H1 (cell line): Measurements from ENCODE around the gene GATD1. TPM values are rescaled to one million over a fixed set of nuclear protein-coding genes. Genes with fewer than 3 reads are reported as not detected.

Source experiments
- CTCF ChIA-PET: fragments of 300-600 bp; sonication (Branson Sonifier 250); formaldehyde crosslinking; loops from one replicate; lab custom pipeline; 2021; ENCODE audit not compliant: partially characterized antibody; lab: Charles Lee
- POLR2A ChIA-PET: fragments of 300-600 bp; sonication (Branson Sonifier 250); formaldehyde crosslinking; loops from one replicate; lab custom pipeline; 2021; ENCODE audit warnings: inconsistent platforms; ENCODE audit not compliant: partially characterized antibody; lab: Charles Lee
- DNase-seq, 2 experiments: peaks; one replicate each; pipeline versions ENCODE4 v3.0.0 to v3.0.0-alpha.2; 2010 to 2022; ENCODE audit warnings: low spot score in 2 of 2, low read depth in 1 of 2, mixed read lengths in 1 of 2
- FAIRE-seq: peaks from 2 replicates; lab custom pipeline; 2011; peaks lifted over from hg19 to GRCh38; lab: Jason Lieb, UNC
- H2AFZ ChIP-seq: 2 replicates; pipeline ENCODE4 v1.8.1; 2012; ENCODE audit warnings: low read length, inconsistent platforms
- H2AK5ac ChIP-seq: 2 replicates; pipeline ENCODE4 v1.6.1; 2013; ENCODE audit warnings: low read depth, low read length
- H2BK120ac ChIP-seq: replicated peaks from 2 replicates; pipeline ENCODE3; 2013; ENCODE audit warnings: low read depth, low read length, inconsistent platforms
- H2BK12ac ChIP-seq: 2 replicates; pipeline ENCODE4 v1.6.1; 2013; ENCODE audit warnings: low read depth, low read length
- H2BK15ac ChIP-seq: 2 replicates; pipeline ENCODE4 v1.6.1; 2013; ENCODE audit warnings: low read length
- H2BK20ac ChIP-seq: 2 replicates; pipeline ENCODE4 v1.6.1; 2013; ENCODE audit warnings: low read length
- H2BK5ac ChIP-seq: 2 replicates; pipeline ENCODE4 v1.6.1; 2013; ENCODE audit warnings: low read depth, low read length
- H3K14ac ChIP-seq: 2 replicates; pipeline ENCODE4 v1.6.1; 2013; ENCODE audit warnings: inconsistent platforms; ENCODE audit not compliant: insufficient read length
- H3K18ac ChIP-seq: 2 replicates; pipeline ENCODE4 v1.6.1; 2013; ENCODE audit warnings: low read length; ENCODE audit errors: extremely low read depth
- H3K23ac ChIP-seq: 2 replicates; pipeline ENCODE4 v1.6.1; 2013; ENCODE audit warnings: inconsistent platforms; ENCODE audit not compliant: insufficient read length
- H3K23me2 ChIP-seq: 2 replicates; pipeline ENCODE4 v1.6.1; 2013; ENCODE audit warnings: low read depth, low read length
- H3K27ac ChIP-seq: 2 replicates; pipeline ENCODE4 v1.6.1; 2011; ENCODE audit warnings: low read depth, low read length, inconsistent platforms
- H3K27me3 ChIP-seq, 4 experiments: replicated peaks in 1 of 4; 1 replicate in 1 of 4; 2 replicates in 3 of 4; pipeline versions ENCODE4 v1.6.1 to v1.8.1; 2011 to 2013; ENCODE audit warnings: low read length in 3 of 4, mild to moderate bottlenecking in 3 of 4, inconsistent platforms in 2 of 4, mixed read lengths in 2 of 4, moderate library complexity in 1 of 4; ENCODE audit not compliant: control insufficient read depth in 3 of 4, insufficient read depth in 3 of 4; ENCODE audit errors: extremely low read depth in 1 of 4
- H3K36me3 ChIP-seq, 4 experiments: 2 replicates each; pipeline versions ENCODE4 v1.6.1 to v1.8.1; 2011 to 2013; ENCODE audit warnings: mild to moderate bottlenecking in 4 of 4, low read length in 3 of 4, moderate library complexity in 2 of 4, control low read depth in 1 of 4, inconsistent platforms in 1 of 4; ENCODE audit not compliant: insufficient read depth in 4 of 4, control insufficient read depth in 2 of 4
- H3K4ac ChIP-seq: replicated peaks from 2 replicates; pipeline ENCODE3; 2013; ENCODE audit warnings: low read length, low read depth, mixed read lengths, inconsistent platforms; ENCODE audit not compliant: insufficient read length
- H3K4me1 ChIP-seq, 4 experiments: replicated peaks in 1 of 4; 1 replicate in 1 of 4; 2 replicates in 3 of 4; pipeline versions ENCODE4 v1.6.1 to v1.8.1; 2011 to 2013; ENCODE audit warnings: low read length in 3 of 4, inconsistent platforms in 2 of 4, mixed read lengths in 1 of 4; ENCODE audit not compliant: insufficient read depth in 4 of 4, control insufficient read depth in 3 of 4
- H3K4me2 ChIP-seq, 2 experiments: 2 replicates each; pipeline versions ENCODE4 v1.6.1 to v1.8.1; 2011 to 2013; ENCODE audit warnings: low read depth in 2 of 2, low read length in 2 of 2, control low read depth in 1 of 2, inconsistent platforms in 1 of 2, mild to moderate bottlenecking in 1 of 2; ENCODE audit not compliant: insufficient read depth in 1 of 2
- H3K4me3 ChIP-seq, 4 experiments: fragments of 200-600, 300-600 bp in 1 of 4; sonication (generic), shearing (Covaris generic), sonication (Bioruptor Twin) in 1 of 4; 2 replicates each; pipeline versions ENCODE4 v1.5.1 to v1.8.1; 2011 to 2016; ENCODE audit warnings: low read length in 4 of 4, low read depth in 3 of 4, control low read depth in 2 of 4, inconsistent platforms in 2 of 4, mild to moderate bottlenecking in 2 of 4, mixed read lengths in 1 of 4, moderate library complexity in 1 of 4; ENCODE audit not compliant: insufficient read depth in 2 of 4; ENCODE audit errors: extremely low read depth in 1 of 4
- H3K56ac ChIP-seq: replicated peaks from 2 replicates; pipeline ENCODE3; 2013; ENCODE audit warnings: low read depth, mild to moderate bottlenecking, mixed read lengths, low read length, inconsistent platforms; ENCODE audit not compliant: insufficient read length
- H3K79me1 ChIP-seq: 2 replicates; pipeline ENCODE4 v1.6.1; 2013; ENCODE audit warnings: low read depth, low read length, control low read depth
- H3K79me2 ChIP-seq, 2 experiments: 2 replicates each; pipeline versions ENCODE4 v1.6.1 to v1.8.1; 2012 to 2013; ENCODE audit warnings: low read length in 2 of 2, mild to moderate bottlenecking in 2 of 2, inconsistent platforms in 1 of 2; ENCODE audit not compliant: insufficient read depth in 2 of 2, control insufficient read depth in 1 of 2
- H3K9ac ChIP-seq, 4 experiments: replicated peaks in 1 of 4; 1 replicate in 1 of 4; 2 replicates in 3 of 4; pipeline versions ENCODE4 v1.6.1 to v1.8.1; 2011 to 2013; ENCODE audit warnings: low read depth in 3 of 4, low read length in 3 of 4, control low read depth in 2 of 4, mild to moderate bottlenecking in 2 of 4, moderate library complexity in 2 of 4, inconsistent platforms in 1 of 4; ENCODE audit errors: extremely low read depth in 1 of 4
- H3K9me3 ChIP-seq, 2 experiments: 2 replicates each; pipeline versions ENCODE4 v1.6.1 to v1.8.1; 2012 to 2013; ENCODE audit warnings: mild to moderate bottlenecking in 2 of 2, moderate library complexity in 2 of 2, control low read depth in 1 of 2, inconsistent platforms in 1 of 2, low read depth in 1 of 2, low read length in 1 of 2, mixed read lengths in 1 of 2; ENCODE audit not compliant: insufficient read depth in 2 of 2
- H4K20me1 ChIP-seq, 2 experiments: replicated peaks in 1 of 2; 2 replicates each; pipeline versions ENCODE3 to v1.8.1; 2011 to 2013; ENCODE audit warnings: inconsistent platforms in 2 of 2, low read length in 2 of 2, mild to moderate bottlenecking in 1 of 2; ENCODE audit not compliant: insufficient read depth in 2 of 2, control insufficient read depth in 1 of 2
- H4K5ac ChIP-seq: 2 replicates; pipeline ENCODE4 v1.6.1; 2013; ENCODE audit warnings: low read length, low read depth, mixed read lengths, inconsistent platforms; ENCODE audit not compliant: insufficient read length
- H4K8ac ChIP-seq: 2 replicates; pipeline ENCODE4 v1.8.0; 2013; ENCODE audit warnings: mild to moderate bottlenecking, moderate library complexity, low read length, inconsistent platforms; ENCODE audit not compliant: insufficient read depth; ENCODE audit errors: extremely low read depth
- H4K91ac ChIP-seq: replicated peaks from 2 replicates; pipeline ENCODE3; 2013; ENCODE audit warnings: low read length, mixed read lengths, inconsistent platforms; ENCODE audit not compliant: insufficient read length
- ASH2L ChIP-seq: fragments of 200-600, 300-600 bp; sonication (generic); IDR thresholded peaks from one replicate; pipeline ENCODE4 v1.7.1; 2017; ENCODE audit warnings: low read length
- CEBPB ChIP-seq: IDR thresholded peaks from 2 replicates; pipeline ENCODE4 v1.6.1; 2012; ENCODE audit warnings: low read depth, low read length
- CREB1 ChIP-seq: IDR thresholded peaks from 2 replicates; pipeline ENCODE4 v1.6.1; 2012; ENCODE audit warnings: inconsistent platforms
- EP300 ChIP-seq, 2 experiments: IDR thresholded peaks; 1 replicate in 1 of 2; 2 replicates in 1 of 2; pipeline ENCODE4 v1.6.1; 2011 to 2012; ENCODE audit warnings: low read depth in 2 of 2, low read length in 2 of 2, mild to moderate bottlenecking in 2 of 2, borderline replicate concordance in 1 of 2, inconsistent platforms in 1 of 2, moderate library complexity in 1 of 2
- HDAC6 ChIP-seq: IDR thresholded peaks from one replicate; pipeline ENCODE4 v1.7.1; 2012; ENCODE audit warnings: low read depth, mild to moderate bottlenecking, inconsistent platforms, low read length, moderate library complexity
- PHF8 ChIP-seq: fragments of 200-600 bp; sonication (generic); conservative IDR thresholded peaks from 2 replicates; pipeline ENCODE4 v1.7.1; 2012; ENCODE audit warnings: low read depth, mild to moderate bottlenecking, inconsistent platforms, low read length, moderate library complexity
- RFX5 ChIP-seq: IDR thresholded peaks from 2 replicates; pipeline ENCODE4 v1.6.1; 2011; ENCODE audit warnings: low read depth, low read length, improper control_type of control experiment, borderline replicate concordance
- TAF7 ChIP-seq: optimal IDR thresholded peaks from 2 replicates; pipeline ENCODE3; 2011; ENCODE audit warnings: low read depth, mild to moderate bottlenecking, inconsistent platforms, low read length, moderate library complexity, borderline replicate concordance
- WGBS, 2 experiments: shearing (Covaris generic) in 1 of 2; methylation state at CpG; one replicate each; pipeline versions ENCODE4 v1.1.6 to v1.1.7; 2013 to 2015; ENCODE audit warnings: low lambda C conversion rate in 2 of 2, mixed read lengths in 2 of 2, inconsistent platforms in 1 of 2, low coverage in 1 of 2, missing lambda C conversion rate in 1 of 2; ENCODE audit not compliant: insufficient replicate concordance in 2 of 2, insufficient coverage in 1 of 2, insufficient read length in 1 of 2; ENCODE audit errors: extremely low coverage in 1 of 2, missing lambda C conversion rate in 1 of 2; 5-methylcytosine and 5-hydroxymethylcytosine counted together
- polyA plus RNA-seq, 7 experiments: library from polyadenylated mRNA; depleted of rRNA in 3 of 7; stranded (reverse) in 5 of 7; unstranded in 2 of 7; fragments of >200 nt in 5 of 7; fragments of 200-250 nt in 2 of 7; gene quantifications; 1 replicate in 5 of 7; 2 replicates in 1 of 7; 4 replicates in 1 of 7; pipeline versions ENCODE4 v1.2.1 to v1.2.3, GENCODE V29; 2011 to 2013; ENCODE audit warnings: missing spikeins in 2 of 7, mixed read lengths in 2 of 7
- total RNA-seq: library from RNA; stranded (reverse); fragmentation: NEBNext Ultra II Directional; extraction: Animal tissue kit (Norgen Biotek cat#: 25700); gene quantifications from 2 replicates; pipeline ENCODE4 v1.2.1, GENCODE V29; 2021
- TF ChIP-seq, protein P1 (sequence below): IDR thresholded peaks from 2 replicates; pipeline ENCODE4 v1.6.1; 2012; ENCODE audit warnings: inconsistent platforms

Gene GATD1
- total and polyA plus RNA-seq, 2 of the 8 experiments (the other 6 are each of a cell fraction or from before 2014, with no cell fraction given): 47.5 to 54.8 TPM

DNA sequence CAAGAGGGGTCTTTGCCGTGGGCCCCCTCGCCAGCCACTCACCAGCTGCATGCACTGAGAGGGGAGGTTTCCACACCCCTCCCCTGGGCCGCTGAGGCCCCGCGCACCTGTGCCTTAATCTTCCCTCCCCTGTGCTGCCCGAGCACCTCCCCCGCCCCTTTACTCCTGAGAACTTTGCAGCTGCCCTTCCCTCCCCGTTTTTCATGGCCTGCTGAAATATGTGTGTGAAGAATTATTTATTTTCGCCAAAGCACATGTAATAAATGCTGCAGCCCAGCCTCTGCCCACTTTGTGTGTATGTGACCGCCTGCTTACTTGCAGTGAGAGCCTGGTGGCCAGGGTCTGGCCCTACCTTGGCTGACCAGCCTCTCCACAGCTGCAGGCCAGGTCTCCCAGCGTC, 47.7 kb upstream of the GATD1 start:
- Histone ChIP-seq H3K14ac (no peak overlapping the region), H4K5ac (no peak overlapping the region), H2AFZ (no peak overlapping the region), H3K79me1 (peaks cover 8% of the 10 kb centered on the region), H2BK120ac (no peak overlapping the region), H3K79me2 (peaks cover 0 to 5% of the 10 kb centered on the region in 2 experiments; a peak in 1 of 4 replicates), H3K36me3 (peaks cover 0 to 10% (median 1%) of the 10 kb centered on the region in 4 experiments; a peak in 1 of 8 replicates), H3K4me2 (no peak overlapping the region), H3K56ac (no peak overlapping the region), H3K23ac (no peak overlapping the region), H3K4me1 (peaks cover 0 to 33% (median 26%) of the 10 kb centered on the region in 4 experiments; a peak in 6 of 7 replicates), H2BK12ac (no peak overlapping the region), H2BK20ac (no peak overlapping the region), H4K91ac (no peak overlapping the region), H3K27ac (no peak overlapping the region), H3K4ac (no peak overlapping the region), H3K9me3 (no peaks in the 10 kb centered on the region), H3K18ac (no peak overlapping the region), H3K23me2 (peaks cover 16% of the 10 kb centered on the region), H3K27me3 (peaks cover 0 to 20% (median 11%) of the 10 kb centered on the region in 4 experiments; a peak in 5 of 7 replicates), H2BK15ac (no peak overlapping the region), H2AK5ac (no peak overlapping the region), H4K20me1 (peaks cover 0 to 14% of the 10 kb centered on the region in 2 experiments), H3K9ac (no peak overlapping the region), H3K4me3 (no peak overlapping the region), H4K8ac (no peak overlapping the region), H2BK5ac (no peak overlapping the region)
- TF ChIP-seq PHF8: no peak
- TF ChIP-seq CEBPB: no peak
- TF ChIP-seq HDAC6: no peak
- TF ChIP-seq CREB1: no peak
- TF ChIP-seq, protein P1, sequence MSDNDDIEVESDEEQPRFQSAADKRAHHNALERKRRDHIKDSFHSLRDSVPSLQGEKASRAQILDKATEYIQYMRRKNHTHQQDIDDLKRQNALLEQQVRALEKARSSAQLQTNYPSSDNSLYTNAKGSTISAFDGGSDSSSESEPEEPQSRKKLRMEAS: no peak
- no peak for TF ChIP-seq ASH2L
- TF ChIP-seq TAF7: no peak
- TF ChIP-seq RFX5: no peak
- no peak for TF ChIP-seq EP300 (IDR thresholded peaks at IDR 0.05; ENCODE audit: borderline replicate concordance in 1 of 2, low read depth in 2 of 2, low read length in 2 of 2)
- ChIA-PET POLR2A (interaction anchor here (1.4 to 53.0 kb wide), 3 partner anchors 5 to 26 kb away, joined by 5 to 1917 read pairs (median 1917); partner anchors contain the start of genes CD151, CEND1, CRACR2B and PIDD1), CTCF (interaction anchor here (0.9 to 1.4 kb wide), 4 partner anchors 13 to 32 kb away, joined by 3 to 4 read pairs (median 4); no protein-coding TSS in a partner anchor)
- DNase-seq (no peak), FAIRE-seq (no peak)
- 79% methylated on average over 10 of the region's 11 CpGs; no CpG with 5 or more reads in 1 of the 2 experiments for WGBS, 2 experiments
